Breast epithelium (tissue), 3 donors: ENCODE measurements around the gene NAE1.

Source experiments
- CTCF ChIP-seq, 3 donors: fragments of 450-650 bp; IDR thresholded peaks; one replicate each; pipeline ENCODE4 v1.5.1; 2016 to 2017; ENCODE audit warnings: antibody characterized with exemption in 3 of 3, mild to moderate bottlenecking in 3 of 3, moderate library complexity in 3 of 3
- POLR2A ChIP-seq: fragments of 450-650 bp; IDR thresholded peaks from one replicate; pipeline ENCODE4 v1.6.1; 2016; ENCODE audit warnings: antibody characterized with exemption, mild to moderate bottlenecking, moderate library complexity
- POLR2AphosphoS5 ChIP-seq, 3 donors: sonication (generic); formaldehyde crosslinking; IDR thresholded peaks; one replicate each; pipeline ENCODE4 v1.6.1; 2017; ENCODE audit warnings: antibody characterized with exemption in 3 of 3

DNA sequence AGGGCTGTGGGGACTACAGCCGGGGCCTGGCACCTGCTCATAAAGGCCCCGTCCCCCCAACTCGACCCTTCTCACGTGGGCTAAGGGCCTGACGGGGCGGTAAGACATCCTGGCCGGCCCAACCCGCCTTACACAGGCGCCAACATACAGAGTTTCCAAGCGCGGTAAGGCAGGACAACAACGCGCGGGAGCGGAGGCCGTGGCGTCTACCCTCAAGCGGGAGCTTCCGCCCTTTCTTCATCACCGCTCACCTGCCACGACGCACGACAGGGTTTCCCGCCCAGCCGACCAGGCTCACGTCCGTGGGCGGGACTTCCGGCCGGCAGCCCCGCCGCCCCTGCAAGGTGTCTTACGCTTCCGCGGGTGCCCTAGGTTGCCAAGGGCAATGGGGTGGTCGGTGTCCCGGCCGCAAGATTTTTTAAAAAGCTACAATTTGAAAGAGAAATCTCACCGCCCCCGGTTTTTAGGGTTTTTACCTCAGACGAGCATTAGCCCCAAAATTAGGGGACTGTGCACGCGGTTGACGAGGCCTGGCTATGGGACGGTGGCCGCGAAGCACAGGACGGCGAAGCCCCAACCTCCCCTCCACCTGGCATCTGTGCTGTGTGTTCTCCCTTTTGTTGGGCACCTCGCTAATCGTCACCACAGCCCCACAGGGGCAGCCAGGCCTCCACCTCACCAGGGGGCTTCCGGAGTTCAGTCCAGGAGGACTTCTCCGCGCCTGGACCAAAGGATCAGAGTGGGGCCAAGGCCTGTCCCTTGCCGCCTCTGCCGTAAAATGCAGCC lies 29.3 kb downstream of the NAE1 start, which contains the start of gene TERB1:
- TF ChIP-seq CTCF (IDR thresholded peaks at IDR 0.05) (no peak), POLR2A (no peak), POLR2AphosphoS5 (IDR thresholded peaks at IDR 0.05) (no peak)
